ENCODE results near the gene RAB1A. TPM values are rescaled to one million over a fixed set of nuclear protein-coding genes. Genes with fewer than 3 reads are reported as not detected.

RAB1A gene
- total RNA-seq, 1 donor from 2014 or later, result 114 TPM

DNA sequence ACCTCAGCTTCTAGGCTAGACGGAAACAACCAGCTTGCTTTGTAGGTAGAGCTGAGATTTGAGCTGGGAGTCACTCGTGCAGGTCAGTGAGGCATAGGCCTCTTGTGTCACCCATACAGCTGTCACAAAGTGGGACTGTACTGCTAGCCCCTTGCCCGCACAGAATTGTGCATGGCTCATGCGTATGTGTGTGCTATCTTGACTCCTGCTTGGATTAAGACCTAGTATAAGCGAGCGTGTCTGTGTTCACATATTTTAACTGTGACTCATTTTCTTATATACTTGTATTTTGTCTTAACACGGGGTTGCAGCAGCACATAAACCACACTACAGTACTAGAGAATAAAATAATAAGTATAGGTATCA is 53.6 kb downstream of the RAB1A start:
- H3K36me3 ChIP-seq (ENCODE audit: control insufficient read depth, insufficient read depth, low read length), result peaks cover 11% of the 10 kb centered on the region
- TF ChIP-seq, protein P1, sequence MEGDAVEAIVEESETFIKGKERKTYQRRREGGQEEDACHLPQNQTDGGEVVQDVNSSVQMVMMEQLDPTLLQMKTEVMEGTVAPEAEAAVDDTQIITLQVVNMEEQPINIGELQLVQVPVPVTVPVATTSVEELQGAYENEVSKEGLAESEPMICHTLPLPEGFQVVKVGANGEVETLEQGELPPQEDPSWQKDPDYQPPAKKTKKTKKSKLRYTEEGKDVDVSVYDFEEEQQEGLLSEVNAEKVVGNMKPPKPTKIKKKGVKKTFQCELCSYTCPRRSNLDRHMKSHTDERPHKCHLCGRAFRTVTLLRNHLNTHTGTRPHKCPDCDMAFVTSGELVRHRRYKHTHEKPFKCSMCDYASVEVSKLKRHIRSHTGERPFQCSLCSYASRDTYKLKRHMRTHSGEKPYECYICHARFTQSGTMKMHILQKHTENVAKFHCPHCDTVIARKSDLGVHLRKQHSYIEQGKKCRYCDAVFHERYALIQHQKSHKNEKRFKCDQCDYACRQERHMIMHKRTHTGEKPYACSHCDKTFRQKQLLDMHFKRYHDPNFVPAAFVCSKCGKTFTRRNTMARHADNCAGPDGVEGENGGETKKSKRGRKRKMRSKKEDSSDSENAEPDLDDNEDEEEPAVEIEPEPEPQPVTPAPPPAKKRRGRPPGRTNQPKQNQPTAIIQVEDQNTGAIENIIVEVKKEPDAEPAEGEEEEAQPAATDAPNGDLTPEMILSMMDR (IDR thresholded peaks at IDR 0.05; ENCODE audit: insufficient read depth, low read length, severe bottlenecking), result no peak
- DNase-seq (ENCODE audit: low read depth) (peak; percentile 63), FAIRE-seq (no peak)
- H3K4me3 ChIP-seq (ENCODE audit: low read depth, low read length), result no peak overlapping the region
- H3K27me3 ChIP-seq (ENCODE audit: control insufficient read depth, insufficient read depth, low read length), result no peaks in the 10 kb centered on the region

DNA sequence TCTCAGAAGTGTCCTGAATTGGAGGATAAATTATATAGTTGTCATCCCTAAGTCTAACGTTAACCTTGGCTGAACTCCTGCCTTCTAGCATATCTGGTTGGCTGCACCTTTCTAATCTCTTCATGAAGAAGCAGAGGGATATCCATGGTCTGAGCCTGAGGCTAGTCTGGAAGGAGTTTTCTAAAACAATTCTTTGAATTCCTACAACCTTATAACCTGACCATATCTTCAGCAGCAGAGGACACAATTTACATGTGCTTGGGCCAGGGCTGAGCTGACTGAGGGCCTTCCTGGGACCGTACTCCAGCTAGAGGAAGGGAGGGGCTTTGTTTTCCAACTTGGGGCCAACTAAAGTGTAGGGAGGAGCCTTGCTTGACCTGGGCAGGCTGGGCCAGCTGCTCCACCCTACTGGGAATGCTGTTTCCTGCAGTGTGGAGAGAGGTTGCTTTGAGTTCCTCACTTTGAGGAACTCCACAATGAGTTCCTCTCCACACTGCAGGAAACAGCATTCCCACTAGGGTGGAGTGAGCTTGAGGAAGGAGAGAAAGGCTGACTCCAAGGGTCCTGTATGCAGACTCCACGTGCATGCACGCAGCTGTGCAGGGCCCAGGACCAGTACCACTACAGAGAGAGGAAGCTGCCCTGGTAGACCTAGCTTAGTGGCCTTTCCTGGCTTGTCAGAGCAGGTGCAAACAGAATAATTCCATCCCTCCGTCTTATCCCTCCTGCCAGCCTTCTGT is 54.1 kb downstream of the RAB1A start:
- FAIRE-seq, result no peak
- no peaks in the 10 kb centered on the region for H3K27me3 ChIP-seq (ENCODE audit: control insufficient read depth, insufficient read depth, low read length)
- peaks cover 13% of the 10 kb centered on the region for H3K36me3 ChIP-seq (ENCODE audit: control insufficient read depth, insufficient read depth, low read length)
- no peak for DNase-seq (ENCODE audit: low read depth)
- TF ChIP-seq, protein P1 (IDR thresholded peaks at IDR 0.05; ENCODE audit: insufficient read depth, low read length, severe bottlenecking), result no peak
- H3K4me3 ChIP-seq (ENCODE audit: low read depth, low read length), result no peak overlapping the region

DNA sequence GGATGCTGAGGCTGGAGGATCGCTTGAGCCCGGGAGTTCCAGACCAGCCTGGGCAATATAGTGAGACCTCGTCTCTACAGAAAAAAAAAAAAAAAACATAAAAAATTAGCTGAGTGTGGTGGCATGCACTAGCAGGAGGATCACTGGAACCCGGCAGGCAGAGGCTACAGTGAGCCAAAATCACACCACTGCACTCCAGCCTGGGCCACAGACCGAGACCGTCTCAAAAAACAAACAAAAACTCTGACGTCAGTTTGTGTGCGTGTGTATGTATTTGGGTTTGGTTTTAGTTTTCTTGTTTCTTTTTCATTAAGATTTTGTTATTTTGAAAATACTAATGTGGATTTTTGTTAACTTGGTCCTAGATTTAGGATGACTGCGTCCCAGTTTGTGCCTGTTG is 54.7 kb downstream of the RAB1A start:
- H3K27me3 ChIP-seq (ENCODE audit: control insufficient read depth, insufficient read depth, low read length), result no peaks in the 10 kb centered on the region
- DNase-seq (ENCODE audit: low read depth), result no peak
- TF ChIP-seq, protein P1 (IDR thresholded peaks at IDR 0.05; ENCODE audit: insufficient read depth, low read length, severe bottlenecking), result no peak
- H3K4me3 ChIP-seq (ENCODE audit: low read depth, low read length), result no peak overlapping the region
- FAIRE-seq, result no peak
- H3K36me3 ChIP-seq (ENCODE audit: control insufficient read depth, insufficient read depth, low read length), result peaks cover 13% of the 10 kb centered on the region

DNA sequence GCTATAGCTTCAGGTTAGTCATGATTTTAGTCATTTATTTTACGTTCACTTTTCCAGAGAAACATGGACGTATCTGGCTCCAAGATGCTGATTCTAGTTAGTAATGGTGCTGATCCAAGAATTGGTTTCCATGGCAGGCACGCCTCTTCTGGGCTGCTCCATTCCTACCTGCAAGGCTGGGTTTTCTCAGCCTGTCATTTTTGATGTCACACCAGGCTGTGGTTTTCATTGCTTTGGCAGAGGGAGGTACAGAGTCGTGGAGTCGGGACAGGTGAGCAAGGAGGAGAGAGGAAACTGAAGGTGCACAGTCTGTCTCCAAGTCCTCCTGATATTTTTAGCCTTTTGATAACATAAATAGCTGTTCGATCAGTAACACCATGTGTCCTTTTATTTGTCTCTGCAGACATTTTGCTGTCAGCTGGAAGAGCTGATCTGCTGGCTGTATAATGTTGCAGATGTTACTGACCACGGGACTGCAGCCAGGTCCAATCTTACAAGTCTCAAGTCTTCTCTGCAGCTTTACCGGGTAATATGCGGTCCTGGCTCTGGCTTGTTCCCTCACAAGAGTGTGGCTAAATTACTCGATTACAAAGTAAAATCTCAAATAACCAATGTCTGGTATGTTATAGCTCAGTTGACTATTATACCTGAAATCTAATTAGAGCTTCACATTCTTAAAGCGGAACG is 55.9 kb downstream of the RAB1A start:
- H3K36me3 ChIP-seq (ENCODE audit: control insufficient read depth, insufficient read depth, low read length), result peaks cover 13% of the 10 kb centered on the region
- DNase-seq (ENCODE audit: low read depth) (no peak), FAIRE-seq (no peak)
- no peak overlapping the region for H3K4me3 ChIP-seq (ENCODE audit: low read depth, low read length)
- H3K27me3 ChIP-seq (ENCODE audit: control insufficient read depth, insufficient read depth, low read length), result no peaks in the 10 kb centered on the region
- TF ChIP-seq, protein P1 (IDR thresholded peaks at IDR 0.05; ENCODE audit: insufficient read depth, low read length, severe bottlenecking), result no peak

DNA sequence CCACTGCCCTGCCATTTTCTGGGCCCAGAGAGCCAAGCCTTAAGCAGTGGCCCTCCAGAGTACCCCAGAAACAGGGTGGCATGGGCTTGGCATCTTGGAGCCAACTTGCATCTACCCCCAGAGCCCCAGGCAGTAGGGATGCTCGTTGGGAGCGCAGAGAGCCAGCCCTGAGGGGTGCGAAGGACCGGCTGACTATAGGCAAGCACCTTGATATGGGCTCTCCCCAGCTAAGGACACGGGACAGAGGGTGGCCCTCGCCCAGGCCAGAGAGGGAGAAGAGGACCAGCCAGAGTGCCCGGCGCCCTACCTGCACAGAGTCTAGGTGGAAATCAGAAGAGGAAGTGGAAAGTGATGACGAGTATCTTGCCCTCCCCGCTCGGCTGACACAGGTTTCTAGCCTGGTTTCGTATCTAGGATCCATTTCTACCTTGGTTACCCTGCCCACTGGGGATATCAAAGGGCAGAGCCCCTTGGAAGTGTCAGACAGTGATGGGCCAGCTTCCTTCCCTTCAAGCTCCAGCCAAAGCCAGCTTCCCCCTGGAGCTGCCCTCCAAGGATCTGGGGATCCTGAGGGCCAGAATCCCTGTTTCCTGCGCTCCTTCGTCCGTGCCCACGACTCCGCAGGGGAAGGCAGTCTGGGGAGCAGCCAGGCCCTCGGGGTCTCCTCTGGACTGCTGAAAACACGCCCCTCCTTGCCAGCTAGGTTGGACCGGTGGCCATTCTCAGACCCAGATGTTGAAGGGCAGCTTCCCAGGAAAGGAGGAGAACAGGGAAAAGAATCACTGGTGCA is 57.5 kb downstream of the RAB1A start:
- Histone ChIP-seq H3K36me3 (ENCODE audit: control insufficient read depth, insufficient read depth, low read length) (peaks cover 10% of the 10 kb centered on the region), H3K4me3 (ENCODE audit: low read depth, low read length) (no peak overlapping the region), H3K27me3 (ENCODE audit: control insufficient read depth, insufficient read depth, low read length) (no peaks in the 10 kb centered on the region)
- FAIRE-seq (no peak), DNase-seq (ENCODE audit: low read depth) (no peak)
- TF ChIP-seq, protein P1 (IDR thresholded peaks at IDR 0.05; ENCODE audit: insufficient read depth, low read length, severe bottlenecking), result no peak

Measured in bronchial epithelial cell (primary cell).